ENCODE measurements around the gene PLA1A.
"Not testable (repeated sequence)": the region's sequence is repeated elsewhere in the genome, so short reads cannot be mapped to it uniquely, and the experiment has no call there.

The PLA1A gene

DNA sequence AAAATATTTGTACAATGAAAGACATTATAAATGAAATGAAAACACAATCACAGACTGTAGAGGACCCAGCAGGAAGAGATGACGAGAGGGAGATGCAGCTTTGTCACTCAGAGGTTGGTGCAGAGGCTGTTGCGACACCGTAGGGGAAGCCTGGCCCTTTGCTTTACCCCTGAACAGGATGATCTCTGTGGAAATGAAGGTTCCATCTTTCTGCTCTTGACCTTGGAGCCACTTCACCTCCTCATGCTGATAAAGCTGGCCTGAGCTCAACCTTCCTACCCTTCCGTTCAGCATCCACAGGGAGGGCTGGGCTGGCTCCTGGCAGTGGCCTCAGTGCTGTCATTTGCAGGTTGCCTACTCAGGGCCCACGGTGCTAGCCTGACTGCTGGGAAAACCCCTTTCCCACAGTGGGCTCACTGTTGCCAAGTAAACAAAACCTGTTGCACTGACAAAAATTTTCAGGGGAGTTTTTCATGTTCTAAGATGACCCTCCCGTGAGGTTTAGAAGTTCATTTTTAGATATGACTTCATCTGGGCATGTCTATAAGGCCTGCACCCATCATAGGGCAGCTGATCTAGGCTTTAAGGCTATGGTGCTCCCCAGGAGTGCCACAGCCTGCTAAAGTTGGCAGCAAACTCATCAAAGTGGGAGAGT, 35.3 kb upstream of the PLA1A start (continued):
- TF ChIP-seq, protein P1, sequence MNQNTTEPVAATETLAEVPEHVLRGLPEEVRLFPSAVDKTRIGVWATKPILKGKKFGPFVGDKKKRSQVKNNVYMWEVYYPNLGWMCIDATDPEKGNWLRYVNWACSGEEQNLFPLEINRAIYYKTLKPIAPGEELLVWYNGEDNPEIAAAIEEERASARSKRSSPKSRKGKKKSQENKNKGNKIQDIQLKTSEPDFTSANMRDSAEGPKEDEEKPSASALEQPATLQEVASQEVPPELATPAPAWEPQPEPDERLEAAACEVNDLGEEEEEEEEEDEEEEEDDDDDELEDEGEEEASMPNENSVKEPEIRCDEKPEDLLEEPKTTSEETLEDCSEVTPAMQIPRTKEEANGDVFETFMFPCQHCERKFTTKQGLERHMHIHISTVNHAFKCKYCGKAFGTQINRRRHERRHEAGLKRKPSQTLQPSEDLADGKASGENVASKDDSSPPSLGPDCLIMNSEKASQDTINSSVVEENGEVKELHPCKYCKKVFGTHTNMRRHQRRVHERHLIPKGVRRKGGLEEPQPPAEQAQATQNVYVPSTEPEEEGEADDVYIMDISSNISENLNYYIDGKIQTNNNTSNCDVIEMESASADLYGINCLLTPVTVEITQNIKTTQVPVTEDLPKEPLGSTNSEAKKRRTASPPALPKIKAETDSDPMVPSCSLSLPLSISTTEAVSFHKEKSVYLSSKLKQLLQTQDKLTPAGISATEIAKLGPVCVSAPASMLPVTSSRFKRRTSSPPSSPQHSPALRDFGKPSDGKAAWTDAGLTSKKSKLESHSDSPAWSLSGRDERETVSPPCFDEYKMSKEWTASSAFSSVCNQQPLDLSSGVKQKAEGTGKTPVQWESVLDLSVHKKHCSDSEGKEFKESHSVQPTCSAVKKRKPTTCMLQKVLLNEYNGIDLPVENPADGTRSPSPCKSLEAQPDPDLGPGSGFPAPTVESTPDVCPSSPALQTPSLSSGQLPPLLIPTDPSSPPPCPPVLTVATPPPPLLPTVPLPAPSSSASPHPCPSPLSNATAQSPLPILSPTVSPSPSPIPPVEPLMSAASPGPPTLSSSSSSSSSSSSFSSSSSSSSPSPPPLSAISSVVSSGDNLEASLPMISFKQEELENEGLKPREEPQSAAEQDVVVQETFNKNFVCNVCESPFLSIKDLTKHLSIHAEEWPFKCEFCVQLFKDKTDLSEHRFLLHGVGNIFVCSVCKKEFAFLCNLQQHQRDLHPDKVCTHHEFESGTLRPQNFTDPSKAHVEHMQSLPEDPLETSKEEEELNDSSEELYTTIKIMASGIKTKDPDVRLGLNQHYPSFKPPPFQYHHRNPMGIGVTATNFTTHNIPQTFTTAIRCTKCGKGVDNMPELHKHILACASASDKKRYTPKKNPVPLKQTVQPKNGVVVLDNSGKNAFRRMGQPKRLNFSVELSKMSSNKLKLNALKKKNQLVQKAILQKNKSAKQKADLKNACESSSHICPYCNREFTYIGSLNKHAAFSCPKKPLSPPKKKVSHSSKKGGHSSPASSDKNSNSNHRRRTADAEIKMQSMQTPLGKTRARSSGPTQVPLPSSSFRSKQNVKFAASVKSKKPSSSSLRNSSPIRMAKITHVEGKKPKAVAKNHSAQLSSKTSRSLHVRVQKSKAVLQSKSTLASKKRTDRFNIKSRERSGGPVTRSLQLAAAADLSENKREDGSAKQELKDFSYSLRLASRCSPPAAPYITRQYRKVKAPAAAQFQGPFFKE (tag by site-specific recombination; IDR thresholded peaks at IDR 0.05; ENCODE audit: borderline replicate concordance): no peak
- no peak for TF ChIP-seq ZNF223 (tag by site-specific recombination; IDR thresholded peaks at IDR 0.05)
- TF ChIP-seq HOXC10 (CRISPR knock-in tag; IDR thresholded peaks at IDR 0.05): no peak
- TF ChIP-seq, protein P2, sequence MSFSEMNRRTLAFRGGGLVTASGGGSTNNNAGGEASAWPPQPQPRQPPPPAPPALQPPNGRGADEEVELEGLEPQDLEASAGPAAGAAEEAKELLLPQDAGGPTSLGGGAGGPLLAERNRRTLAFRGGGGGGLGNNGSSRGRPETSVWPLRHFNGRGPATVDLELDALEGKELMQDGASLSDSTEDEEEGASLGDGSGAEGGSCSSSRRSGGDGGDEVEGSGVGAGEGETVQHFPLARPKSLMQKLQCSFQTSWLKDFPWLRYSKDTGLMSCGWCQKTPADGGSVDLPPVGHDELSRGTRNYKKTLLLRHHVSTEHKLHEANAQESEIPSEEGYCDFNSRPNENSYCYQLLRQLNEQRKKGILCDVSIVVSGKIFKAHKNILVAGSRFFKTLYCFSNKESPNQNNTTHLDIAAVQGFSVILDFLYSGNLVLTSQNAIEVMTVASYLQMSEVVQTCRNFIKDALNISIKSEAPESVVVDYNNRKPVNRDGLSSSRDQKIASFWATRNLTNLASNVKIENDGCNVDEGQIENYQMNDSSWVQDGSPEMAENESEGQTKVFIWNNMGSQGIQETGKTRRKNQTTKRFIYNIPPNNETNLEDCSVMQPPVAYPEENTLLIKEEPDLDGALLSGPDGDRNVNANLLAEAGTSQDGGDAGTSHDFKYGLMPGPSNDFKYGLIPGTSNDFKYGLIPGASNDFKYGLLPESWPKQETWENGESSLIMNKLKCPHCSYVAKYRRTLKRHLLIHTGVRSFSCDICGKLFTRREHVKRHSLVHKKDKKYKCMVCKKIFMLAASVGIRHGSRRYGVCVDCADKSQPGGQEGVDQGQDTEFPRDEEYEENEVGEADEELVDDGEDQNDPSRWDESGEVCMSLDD (tag by site-specific recombination; IDR thresholded peaks at IDR 0.05): no peak
- TF ChIP-seq, protein P3, sequence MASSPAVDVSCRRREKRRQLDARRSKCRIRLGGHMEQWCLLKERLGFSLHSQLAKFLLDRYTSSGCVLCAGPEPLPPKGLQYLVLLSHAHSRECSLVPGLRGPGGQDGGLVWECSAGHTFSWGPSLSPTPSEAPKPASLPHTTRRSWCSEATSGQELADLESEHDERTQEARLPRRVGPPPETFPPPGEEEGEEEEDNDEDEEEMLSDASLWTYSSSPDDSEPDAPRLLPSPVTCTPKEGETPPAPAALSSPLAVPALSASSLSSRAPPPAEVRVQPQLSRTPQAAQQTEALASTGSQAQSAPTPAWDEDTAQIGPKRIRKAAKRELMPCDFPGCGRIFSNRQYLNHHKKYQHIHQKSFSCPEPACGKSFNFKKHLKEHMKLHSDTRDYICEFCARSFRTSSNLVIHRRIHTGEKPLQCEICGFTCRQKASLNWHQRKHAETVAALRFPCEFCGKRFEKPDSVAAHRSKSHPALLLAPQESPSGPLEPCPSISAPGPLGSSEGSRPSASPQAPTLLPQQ (tag by site-specific recombination; IDR thresholded peaks at IDR 0.05): no peak
- TF ChIP-seq HOXA7 (CRISPR knock-in tag; IDR thresholded peaks at IDR 0.05; ENCODE audit: borderline replicate concordance): no peak
- no peak for TF ChIP-seq ZNF707 (tag by site-specific recombination; IDR thresholded peaks at IDR 0.05)
- no peak for TF ChIP-seq KLF16 (tag by site-specific recombination; IDR thresholded peaks at IDR 0.05)

DNA sequence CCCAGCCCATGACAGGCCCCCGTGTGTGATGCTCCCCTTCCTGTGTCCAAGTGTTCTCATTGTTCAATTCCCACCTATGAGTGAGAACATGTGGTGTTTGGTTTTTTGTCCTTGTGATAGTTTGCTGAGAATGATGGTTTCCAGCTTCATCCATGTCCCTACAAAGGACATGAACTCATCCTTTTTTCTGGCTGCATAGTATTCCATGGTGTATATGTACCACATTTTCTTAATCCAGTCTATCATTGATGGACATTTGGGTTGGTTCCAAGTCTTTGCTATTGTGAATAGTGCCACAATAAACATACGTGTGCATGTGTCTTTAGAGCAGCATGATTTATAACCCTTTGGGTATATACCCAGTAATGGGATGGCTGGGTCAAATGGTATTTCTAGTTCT, 34.4 kb upstream of the PLA1A start:
- CTCF ChIA-PET; H3K4me3 ChIP-seq (ENCODE audit: low read depth, low read length); POLR2A ChIA-PET; H3K9me3 ChIP-seq (ENCODE audit: control insufficient read depth, insufficient read depth, low read depth, low read length); H3K36me3 ChIP-seq (ENCODE audit: control insufficient read depth in 2 of 2, insufficient read depth in 1 of 2, low read length in 2 of 2); H3K4me1 ChIP-seq (ENCODE audit: control insufficient read depth, insufficient read depth, low read length); H3K27ac ChIP-seq (ENCODE audit: extremely low read depth, low read depth, low read length): not testable (repeated sequence)
- TF ChIP-seq ZNF146 (tag by site-specific recombination; IDR thresholded peaks at IDR 0.05): peak; percentile 71

DNA sequence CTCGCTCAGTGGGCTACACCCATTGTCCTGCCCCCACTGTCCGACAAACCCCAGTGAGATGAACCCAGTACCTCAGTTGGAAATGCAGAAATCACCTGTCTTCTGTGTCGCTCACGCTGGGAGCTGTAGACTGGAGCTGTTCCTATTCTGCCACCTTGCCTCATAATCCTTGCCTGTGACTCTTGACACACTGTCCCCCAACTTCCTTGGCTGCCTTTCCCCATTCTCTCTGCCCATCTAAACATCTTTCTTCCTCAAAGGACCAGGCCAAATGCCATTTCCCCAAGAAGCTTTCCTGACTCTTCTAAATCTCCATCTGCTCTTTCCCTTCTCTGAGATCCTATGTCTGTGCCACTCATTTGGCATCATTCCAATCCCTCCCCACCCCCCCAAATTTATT, 28.5 kb upstream of the PLA1A start:
- Histone ChIP-seq H3K9me3 (ENCODE audit: control insufficient read depth, insufficient read depth, low read depth, low read length) (no peaks in the 10 kb centered on the region), H3K36me3 (ENCODE audit: control insufficient read depth in 2 of 2, insufficient read depth in 1 of 2, low read length in 2 of 2) (no peaks in the 10 kb centered on the region), H3K4me1 (ENCODE audit: control insufficient read depth, insufficient read depth, low read length) (no peaks in the 10 kb centered on the region), H3K4me3 (ENCODE audit: low read depth, low read length) (no peak overlapping the region), H3K27ac (ENCODE audit: extremely low read depth, low read depth, low read length) (no peak overlapping the region)
- TF ChIP-seq ZNF248 (tag by site-specific recombination; IDR thresholded peaks at IDR 0.05) (no peak), MYNN (tag by site-specific recombination; IDR thresholded peaks at IDR 0.05; ENCODE audit: borderline replicate concordance) (no peak), ZSCAN23 (tag by site-specific recombination; IDR thresholded peaks at IDR 0.05) (no peak)
- TF ChIP-seq, protein P4, sequence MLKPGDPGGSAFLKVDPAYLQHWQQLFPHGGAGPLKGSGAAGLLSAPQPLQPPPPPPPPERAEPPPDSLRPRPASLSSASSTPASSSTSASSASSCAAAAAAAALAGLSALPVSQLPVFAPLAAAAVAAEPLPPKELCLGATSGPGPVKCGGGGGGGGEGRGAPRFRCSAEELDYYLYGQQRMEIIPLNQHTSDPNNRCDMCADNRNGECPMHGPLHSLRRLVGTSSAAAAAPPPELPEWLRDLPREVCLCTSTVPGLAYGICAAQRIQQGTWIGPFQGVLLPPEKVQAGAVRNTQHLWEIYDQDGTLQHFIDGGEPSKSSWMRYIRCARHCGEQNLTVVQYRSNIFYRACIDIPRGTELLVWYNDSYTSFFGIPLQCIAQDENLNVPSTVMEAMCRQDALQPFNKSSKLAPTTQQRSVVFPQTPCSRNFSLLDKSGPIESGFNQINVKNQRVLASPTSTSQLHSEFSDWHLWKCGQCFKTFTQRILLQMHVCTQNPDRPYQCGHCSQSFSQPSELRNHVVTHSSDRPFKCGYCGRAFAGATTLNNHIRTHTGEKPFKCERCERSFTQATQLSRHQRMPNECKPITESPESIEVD (tag by site-specific recombination; IDR thresholded peaks at IDR 0.05): no peak
- TF ChIP-seq, protein P5, sequence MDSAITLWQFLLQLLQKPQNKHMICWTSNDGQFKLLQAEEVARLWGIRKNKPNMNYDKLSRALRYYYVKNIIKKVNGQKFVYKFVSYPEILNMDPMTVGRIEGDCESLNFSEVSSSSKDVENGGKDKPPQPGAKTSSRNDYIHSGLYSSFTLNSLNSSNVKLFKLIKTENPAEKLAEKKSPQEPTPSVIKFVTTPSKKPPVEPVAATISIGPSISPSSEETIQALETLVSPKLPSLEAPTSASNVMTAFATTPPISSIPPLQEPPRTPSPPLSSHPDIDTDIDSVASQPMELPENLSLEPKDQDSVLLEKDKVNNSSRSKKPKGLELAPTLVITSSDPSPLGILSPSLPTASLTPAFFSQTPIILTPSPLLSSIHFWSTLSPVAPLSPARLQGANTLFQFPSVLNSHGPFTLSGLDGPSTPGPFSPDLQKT (IDR thresholded peaks at IDR 0.05; ENCODE audit: borderline replicate concordance, low read depth, low read length): no peak
- POLR2A ChIA-PET: no interaction called here
- CTCF ChIA-PET: no interaction called here
